SH-SY5Y (cell line): ENCODE results near the gene ZNF528.

ENCODE experiments used
- GATA2 ChIP-seq: IDR thresholded peaks from 2 replicates; pipeline ENCODE4 v1.6.1; 2011; ENCODE audit warnings: mild to moderate bottlenecking, low read depth, low read length
- GATA3 ChIP-seq: IDR thresholded peaks from 2 replicates; pipeline ENCODE4 v1.6.1; 2011; ENCODE audit warnings: low read depth, mild to moderate bottlenecking, low read length, moderate library complexity

The ZNF528 gene

DNA sequence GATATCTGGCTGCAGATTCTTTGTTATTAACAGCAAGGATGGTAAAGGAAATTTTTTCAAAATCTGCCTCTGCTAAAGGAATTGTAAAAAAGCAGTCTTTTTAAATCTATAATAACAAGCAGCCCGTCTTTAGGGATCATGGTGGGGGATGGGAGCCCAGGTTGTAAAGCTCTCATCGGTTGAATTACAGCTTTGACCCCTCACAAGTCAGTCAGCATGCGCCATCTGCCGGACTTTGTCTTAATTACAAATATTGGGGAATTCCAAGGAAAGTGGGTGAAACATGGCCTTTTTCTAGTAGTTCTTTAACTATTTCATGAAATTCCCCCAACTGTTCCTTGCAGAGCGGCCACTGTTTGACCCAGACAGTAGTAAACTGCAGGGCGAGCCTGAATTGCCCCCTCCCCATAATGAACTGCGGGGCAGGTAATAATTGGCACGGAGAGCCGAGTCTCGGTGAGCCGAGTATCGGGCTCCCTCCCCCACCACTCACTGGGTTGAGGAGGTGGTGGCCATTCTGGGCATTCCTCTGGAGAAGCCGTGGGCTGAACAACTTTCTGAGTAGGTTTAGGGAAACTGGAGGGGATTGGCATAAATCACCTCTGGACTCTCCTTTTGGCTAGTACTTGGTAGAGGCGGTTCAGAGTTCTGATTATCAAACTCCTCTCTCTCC lies 67.3 kb downstream of the ZNF528 start:
- no peak for TF ChIP-seq GATA2
- no peak for TF ChIP-seq GATA3
